NCI-H82 treated with DMSO at 0.1 percent for 48 hours (cell line): ENCODE measurements around the gene RBL2.
"Not testable (repeated sequence)": the region's sequence is repeated elsewhere in the genome, so short reads cannot be mapped to it uniquely, and the experiment has no call there.

Source experiments
- DNase-seq: peaks from one replicate; lab custom pipeline; 2025; ENCODE audit not compliant: unreplicated experiment; lab: John Stamatoyannopoulos, UW

Gene RBL2

DNA sequence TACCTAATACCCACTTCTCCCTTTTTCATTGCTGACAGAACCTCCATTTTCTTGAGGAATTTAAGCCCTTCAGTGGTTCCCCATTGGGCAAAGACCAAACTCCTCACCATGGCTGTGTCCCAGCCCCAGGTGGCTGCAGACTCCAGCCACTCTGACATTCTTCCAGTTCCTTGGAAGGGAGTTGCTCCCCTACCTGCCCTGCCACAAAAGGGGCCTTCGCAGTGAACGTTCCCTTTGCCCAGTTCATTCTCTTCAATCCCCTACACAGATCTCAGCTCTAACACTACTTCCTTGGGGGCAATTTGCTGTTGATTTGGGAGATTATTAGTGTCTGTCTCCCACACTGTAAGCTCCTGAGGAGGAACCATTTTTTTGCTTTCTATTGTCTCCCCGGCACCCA lies 72.0 kb downstream of the RBL2 start:
- no peak for DNase-seq

GRCh38 chr16:53507464-53508179 lies 73.4 kb downstream of the RBL2 start:
- DNase-seq = no peak

GRCh38 chr16:53509906-53510703 lies 75.8 kb downstream of the RBL2 start:
- DNase-seq = peak; percentile 26

GRCh38 chr16:53510704-53511070 lies 76.4 kb downstream of the RBL2 start:
- DNase-seq = no peak

DNA sequence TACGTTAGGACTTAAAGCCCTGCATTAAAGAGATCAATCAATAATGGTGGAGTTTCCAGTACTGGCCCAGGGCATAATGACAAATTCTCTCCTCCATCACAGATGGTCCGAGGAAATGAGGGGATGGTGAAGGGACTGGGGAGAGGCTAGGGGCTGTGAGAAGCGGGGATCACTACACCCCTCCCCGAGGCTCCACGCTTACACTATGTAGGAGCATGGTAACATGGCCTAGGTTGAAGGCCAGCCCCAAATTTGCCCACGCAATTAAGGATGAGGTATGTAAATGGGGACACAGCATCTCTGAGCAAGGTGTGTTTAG lies 76.8 kb downstream of the RBL2 start:
- no peak for DNase-seq

DNA sequence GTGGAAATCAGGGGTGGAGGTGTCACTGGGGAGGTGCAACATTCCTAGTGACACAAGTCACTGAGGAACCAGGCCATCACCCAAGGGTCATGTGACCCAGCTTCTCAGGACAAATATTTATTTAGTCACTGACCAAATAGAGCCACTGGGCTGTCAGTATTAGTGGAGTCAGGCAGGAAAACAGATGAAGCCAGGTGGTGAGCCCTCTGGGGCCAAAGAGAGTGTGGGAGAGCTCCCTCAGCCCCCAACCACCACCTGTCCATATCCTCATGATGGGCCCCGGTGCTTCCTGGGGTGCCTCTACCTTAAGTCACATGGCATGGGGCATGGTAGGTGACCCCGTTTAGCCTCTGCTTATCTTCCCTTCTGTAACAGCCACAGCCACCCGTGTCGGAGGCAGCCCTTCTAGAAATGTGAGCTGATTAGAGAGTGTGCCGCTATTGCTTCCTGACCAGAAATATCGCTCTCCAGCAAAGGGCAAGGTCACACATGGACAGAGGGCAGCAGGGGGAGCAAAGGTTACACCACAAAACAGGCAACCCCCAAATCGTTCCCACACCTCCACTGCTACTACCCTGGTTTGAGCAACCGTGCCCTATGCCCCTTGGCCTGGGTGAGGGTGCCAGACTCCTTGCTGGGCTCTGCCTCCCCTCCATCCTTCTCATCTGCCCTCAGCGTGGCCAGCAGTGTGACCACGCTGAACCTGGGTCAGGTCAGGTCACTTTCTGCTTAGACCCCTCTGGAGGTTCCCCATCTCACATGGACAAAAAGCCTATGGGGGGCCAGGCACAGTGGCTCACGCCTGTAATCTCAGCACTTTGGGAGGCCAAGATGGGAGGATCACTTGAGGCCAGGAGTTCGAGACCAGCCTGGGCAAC lies 77.4 kb downstream of the RBL2 start:
- DNase-seq = no peak

DNA sequence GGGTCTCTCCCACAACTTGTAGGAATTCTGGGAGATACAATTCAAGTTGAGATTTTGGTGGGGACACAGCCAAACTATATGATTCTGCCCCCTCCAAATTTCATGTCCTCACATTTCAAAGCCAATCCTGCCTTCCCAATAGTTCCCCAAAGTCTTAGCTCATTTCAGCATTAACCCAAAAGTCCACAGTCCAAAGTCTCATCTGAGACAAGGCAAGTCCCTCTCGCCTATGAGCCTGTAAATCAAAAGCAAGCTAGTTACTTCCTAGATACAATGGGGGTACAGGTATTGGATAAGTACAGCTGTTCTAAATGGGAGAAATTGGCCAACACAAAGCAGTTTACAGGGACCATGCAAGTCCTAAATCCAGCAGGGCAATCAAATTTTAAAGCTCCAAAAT lies 78.5 kb downstream of the RBL2 start:
- DNase-seq = not testable (repeated sequence)

DNA sequence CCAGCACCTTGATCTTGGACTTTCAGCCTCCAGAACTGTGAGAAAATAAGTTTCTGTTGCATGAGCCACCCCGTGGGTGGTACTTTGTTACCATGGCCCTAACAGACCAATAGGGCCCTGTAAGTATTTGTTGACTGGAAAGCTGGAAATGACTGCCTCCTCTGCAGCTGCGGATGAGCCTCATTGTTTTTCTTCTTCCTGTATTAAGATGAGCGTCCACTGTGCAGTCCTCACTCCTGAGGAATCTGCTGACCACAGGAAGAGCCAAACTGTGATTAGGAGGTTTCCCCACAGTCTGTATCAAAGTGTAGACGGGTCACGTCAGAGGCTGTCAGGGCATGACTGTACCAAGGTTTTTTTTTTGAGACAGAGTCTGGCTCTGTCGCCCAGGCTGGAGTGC lies 81.0 kb downstream of the RBL2 start:
- no peak for DNase-seq

DNA sequence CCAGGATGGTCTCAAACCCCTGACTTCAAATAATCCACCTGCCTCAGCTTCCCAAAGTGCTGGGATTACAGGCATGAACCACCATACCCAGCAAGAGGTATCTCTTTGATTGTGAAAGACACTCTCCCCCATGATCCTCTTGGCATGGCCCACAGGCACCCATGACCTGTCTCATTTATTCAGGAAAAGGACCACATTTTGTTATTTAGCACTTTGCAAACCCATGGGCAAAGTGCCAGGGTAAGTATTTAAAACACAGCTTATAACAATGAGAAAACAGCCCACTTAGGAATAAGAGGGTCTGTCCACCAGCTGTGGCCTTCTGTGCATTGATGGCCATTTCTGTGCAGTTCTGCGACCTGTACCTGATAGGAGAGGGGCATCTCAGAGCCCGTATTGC lies 81.5 kb downstream of the RBL2 start:
- DNase-seq = no peak

DNA sequence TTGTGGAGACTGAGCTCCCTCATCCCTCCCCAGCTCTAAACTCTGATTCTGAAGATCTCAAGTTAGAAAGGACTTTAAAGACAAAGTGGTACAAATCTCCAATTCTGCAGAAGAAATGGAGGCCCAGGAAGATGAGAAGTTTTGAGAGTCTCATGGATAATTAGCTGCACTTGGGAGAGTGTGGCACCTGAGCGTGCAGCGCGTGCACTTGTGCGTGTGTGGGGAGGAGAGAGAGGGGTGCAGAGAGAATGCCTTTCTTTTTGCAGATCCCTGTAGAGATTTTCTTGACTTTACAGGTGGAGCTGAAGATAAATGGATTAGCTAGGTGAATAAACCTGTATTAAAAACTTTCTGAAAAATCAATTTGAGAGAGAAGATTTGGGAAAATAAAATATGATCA lies 83.6 kb downstream of the RBL2 start:
- DNase-seq = no peak

GRCh38 chr16:53518550-53519416 lies 84.5 kb downstream of the RBL2 start:
- no peak for DNase-seq

GRCh38 chr16:53519417-53520091 lies 85.3 kb downstream of the RBL2 start:
- no peak for DNase-seq

- DNase-seq = no peak
Observed at GRCh38 chr16:53523126-53523804, 89.0 kb downstream of the RBL2 start.

DNA sequence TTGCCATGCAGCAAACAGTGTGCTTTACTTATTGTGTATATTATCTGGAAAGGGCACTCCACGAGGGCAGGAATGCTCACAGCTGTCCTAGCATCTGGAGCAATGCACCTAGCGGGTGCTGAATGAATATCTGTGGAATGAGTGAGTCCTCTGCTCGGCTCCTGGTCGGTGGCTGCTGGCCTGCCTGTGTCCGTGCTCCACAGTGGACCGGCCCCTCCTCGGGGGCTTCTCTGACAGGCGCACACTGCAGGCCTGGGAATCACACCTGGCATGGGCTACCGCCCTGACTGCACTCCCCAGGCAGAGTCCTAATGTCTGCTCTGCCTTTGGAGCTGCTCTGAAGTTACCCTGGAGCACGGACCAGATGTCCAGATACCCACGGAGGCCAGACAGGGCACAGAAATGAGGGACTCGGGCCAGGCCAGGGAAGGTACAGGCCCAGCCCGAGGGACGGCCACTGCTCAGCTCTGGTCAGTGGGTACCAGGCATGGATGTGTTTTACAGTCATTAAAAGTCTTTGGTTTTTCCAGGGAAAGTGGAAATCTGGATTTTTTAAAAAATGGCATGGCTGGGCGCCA lies 89.8 kb downstream of the RBL2 start:
- no peak for DNase-seq

- no peak for DNase-seq
Observed at GRCh38 chr16:53528797-53529196, 94.5 kb downstream of the RBL2 start.

GRCh38 chr16:53529513-53529912 lies 95.2 kb downstream of the RBL2 start:
- no peak for DNase-seq

DNA sequence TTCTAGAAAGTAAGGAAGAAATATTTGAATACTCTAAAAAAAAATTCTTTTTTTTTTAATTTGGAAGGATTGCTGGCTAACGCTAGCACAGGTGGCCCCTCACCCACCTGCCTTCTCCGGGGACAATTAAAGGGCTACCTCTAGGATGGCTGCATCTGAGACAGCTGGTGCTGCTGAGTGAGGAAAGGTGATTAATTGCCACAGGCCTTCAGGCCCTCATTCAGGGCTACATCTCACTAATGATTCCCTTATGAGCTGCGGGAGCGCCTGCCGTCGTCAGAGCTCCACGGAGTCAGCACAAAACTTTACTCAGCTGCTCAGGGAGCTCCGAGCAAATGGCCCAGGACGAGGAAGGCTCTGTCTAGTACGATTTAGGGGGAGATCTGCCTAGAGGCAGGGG lies 95.8 kb downstream of the RBL2 start:
- no peak for DNase-seq

- DNase-seq = no peak
Observed at GRCh38 chr16:53530741-53531140, 96.5 kb downstream of the RBL2 start.

GRCh38 chr16:53534206-53534605 lies 99.9 kb downstream of the RBL2 start:
- DNase-seq = no peak
